Measurements from ENCODE around the gene SDC4.
A peak's percentile ranks its signal among the peaks of the same experiment; 100 is the strongest.

The SDC4 gene

DNA sequence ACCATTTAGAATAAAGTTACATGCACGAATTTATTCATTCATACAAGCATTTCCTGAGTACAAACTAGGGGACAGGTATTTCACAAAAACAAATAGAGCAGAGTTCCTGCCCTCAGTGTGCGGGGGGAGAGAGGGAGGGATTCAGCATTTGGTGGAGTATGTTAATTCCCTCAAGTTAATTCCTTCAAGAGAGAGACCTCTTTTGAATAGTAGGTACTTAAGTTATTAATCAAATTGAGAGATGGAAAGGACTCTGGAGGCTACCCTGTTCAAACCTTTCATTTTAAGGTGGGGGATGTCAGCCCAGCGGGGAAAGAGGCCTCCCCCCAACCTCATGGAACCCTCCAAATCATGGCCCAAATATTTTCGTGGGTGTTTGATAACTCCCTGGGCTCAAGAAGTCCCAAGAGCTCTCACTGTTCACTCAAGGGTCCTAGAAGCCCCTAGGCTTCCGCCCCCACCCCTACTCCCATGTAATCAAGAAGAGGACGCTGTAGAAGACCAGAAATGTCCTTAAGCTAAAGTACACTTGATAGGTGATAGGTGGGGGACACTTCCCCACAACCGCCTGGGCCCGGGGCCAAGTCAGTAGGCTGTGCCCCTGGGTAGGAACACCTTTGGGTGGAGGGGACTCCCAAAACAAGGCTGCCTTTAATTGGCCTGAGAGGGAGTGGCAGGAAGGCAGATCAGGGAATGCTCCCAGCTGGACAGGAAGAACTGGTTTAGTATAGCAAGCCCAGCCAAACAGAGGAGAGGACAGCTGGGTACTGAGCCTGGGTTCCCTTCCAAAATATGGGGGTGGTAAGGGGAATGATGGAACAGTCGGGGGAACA, 2.9 kb downstream of the SDC4 start:
- peak overlapping the region; percentile 97 for H3K27ac ChIP-seq
- DNase-seq (ENCODE audit: low read depth, low spot score) = no peak

DNA sequence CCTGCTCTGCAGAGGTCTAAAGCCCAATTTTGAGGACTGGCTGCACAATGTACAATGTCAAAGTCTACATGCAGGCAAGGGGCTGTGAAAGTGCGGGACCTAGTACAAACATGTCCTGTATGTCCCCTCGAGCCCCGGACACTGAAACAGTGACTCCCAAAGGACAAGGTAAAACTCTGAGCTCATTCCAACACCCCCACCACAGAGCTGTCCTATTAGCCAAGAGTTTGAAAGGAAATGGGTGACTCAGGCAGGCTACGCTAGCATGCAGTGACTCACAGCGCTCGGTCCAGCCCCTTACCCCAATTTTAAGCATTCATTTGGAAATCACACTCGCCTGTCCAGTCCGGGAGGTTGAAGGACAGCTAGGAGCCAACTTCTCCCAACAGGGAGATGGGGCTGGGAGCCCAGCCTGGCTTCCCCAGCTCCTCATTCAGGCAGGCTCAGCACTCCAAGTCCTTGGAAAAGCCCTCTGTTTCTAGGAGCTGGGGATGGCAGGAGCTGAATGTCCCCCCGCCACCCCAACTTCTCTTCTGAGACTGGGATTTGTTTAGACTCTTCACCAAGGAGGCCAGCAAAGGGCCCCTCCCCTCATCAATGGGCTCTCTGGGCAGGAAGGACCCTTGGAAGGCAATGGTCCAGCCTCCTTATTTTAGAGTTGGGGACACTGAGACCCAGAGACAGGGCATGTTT, 3.9 kb downstream of the SDC4 start:
- H3K27ac ChIP-seq = peak overlapping the region; percentile 97
- no peak for DNase-seq (ENCODE audit: low read depth, low spot score)

DNA sequence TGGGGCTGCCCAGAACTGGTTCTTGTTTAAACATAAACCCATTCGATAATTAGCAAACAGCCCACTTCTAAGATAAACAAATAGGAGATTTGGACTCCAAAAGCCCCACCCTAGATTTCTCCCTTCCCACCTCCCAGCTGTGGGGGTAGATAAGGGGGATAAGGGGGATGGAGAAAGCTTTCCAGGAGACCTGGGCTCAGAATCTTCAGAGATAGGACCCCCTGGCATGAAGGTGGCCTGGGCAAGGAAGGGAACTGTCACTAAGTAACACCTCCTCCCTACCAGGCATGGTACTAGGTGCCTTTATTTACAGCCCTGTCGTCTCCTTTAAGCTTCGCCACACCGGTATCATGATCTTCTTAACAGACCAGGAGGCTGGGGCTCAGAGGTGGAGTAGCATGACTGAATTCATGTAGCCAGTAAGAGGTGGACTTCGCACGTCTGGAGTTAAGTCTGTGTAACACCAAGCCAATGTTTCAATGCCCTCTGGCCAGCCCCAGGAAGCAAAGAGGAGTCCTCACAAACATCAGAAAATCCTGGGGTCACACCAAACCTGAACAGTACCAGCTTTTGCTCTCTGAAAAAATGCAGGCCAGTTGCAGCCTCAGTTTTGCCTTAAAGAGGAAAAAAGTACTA, 4.6 kb downstream of the SDC4 start:
- no peak for DNase-seq (ENCODE audit: low read depth, low spot score)
- peak overlapping the region; percentile 97 for H3K27ac ChIP-seq

DNA sequence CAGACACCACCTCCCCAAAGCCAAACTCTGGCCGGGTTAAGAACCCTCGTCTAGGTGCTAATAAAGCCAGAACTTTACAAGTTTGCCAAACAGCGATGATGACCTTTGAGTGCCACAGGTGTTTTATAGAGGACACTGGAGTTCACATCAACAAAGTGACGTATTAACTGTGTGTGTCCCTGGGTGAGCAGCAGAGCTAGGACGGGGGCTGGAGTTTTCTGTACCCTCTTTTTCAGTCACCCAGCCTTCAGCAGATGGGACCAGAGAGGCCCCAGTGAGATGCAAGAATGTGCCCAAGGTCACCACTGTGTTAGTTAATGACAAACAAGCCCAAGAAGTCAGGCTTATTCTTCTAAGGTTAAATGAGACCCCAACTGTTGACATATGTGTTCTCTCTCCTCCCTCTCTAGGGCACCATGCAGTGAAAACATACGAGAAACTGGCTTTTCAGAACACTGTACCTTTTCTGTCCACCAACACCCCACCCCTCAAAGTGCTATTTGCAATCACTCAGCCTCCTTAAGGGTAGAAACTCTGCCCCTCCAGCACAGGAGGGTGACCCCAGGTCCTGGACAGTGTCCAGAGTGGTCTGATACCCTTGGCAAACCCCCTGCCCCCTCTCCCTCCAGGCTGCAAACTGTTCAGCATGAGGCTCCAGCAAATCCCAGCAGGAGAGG, 5.2 kb downstream of the SDC4 start:
- peak overlapping the region; percentile 97 for H3K27ac ChIP-seq
- no peak for DNase-seq (ENCODE audit: low read depth, low spot score)

DNA sequence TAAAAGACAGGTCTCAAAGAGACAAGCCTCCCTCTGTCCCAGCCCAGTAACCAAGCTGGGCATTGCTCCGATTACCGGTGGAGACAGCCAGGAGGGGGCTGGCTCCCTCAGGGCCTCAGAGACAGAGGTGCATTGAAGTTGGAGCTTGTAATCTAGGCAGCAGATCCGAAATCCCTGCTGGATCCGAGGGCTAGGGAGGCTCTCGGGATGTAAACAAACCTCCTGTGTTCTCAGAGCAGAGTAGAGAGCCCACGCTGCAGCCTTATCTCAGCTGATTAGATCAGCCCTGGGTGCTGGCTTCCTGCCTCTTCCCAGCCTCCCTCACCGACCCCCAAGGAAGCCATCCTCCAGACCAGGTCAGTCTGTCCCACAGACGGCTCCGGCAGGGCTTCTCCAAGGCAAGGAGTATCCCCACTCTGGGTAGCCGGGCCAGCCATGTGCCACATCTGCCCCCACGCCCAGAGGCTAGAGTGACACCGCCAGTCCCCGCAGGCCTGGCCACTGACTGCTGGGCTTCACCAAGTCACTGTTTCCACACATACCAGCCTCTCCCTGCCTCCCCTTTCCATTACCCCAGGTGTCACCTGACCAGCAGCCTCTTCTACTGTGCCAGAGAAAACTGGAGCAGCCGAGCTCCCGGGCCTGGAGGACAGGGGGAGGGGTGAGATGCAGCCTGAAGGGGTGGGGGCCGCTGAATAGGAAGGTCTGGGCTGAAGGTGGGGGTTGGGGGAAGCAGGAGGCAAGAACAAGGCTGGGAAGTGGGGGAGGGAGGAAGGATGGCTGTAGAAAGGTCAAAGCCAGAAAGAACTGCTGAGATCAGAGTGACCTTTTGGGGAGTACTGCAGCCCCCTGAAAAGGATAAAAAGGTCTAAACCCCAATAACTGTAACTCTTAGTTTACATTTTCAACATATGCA, 6.0 kb downstream of the SDC4 start:
- no peak for DNase-seq (ENCODE audit: low read depth, low spot score)
- peak overlapping the region; percentile 97 for H3K27ac ChIP-seq

DNA sequence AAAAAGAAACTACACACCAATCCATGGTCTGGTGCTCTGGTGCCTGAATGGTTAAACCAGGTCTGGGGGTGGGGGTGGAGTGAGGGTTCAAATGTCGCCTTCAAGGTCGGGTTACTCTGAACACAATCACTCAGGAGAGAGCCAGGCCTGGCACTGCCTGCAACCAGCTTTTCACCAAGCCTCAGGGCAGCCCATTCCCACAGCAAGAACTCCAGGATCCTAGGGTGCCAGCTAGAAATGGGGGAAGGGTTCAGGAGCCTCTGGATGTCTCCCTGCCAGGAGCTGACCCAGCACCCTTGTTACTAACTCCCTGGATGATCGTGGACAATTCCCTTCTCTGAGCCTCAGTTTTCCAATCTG, 6.7 kb downstream of the SDC4 start:
- peak overlapping the region; percentile 97 for H3K27ac ChIP-seq

DNA sequence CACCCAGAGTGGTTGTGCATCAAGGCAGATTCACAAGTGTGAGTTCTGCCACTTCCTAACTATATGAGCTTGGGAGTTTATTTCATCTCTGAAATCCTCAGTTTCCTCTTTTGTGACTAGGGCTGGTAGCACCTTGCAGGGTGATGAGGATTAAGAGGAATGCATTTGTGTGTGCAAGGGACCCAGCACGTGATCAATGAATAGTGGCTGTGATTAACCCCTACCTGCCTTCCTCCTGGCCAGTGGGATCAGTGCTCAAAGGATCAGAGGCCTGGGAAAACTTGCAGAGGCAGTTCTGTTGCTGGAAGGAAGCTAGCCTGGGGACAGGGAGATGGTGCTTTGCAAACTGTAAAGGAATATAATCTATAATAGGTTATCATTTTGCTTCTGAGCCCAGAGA, 7.3 kb downstream of the SDC4 start:
- peak overlapping the region; percentile 97 for H3K27ac ChIP-seq
- no peak for DNase-seq (ENCODE audit: low read depth, low spot score)

More for the DNA sequence above, 6.7 kb downstream of the SDC4 start:
- no peak for DNase-seq (ENCODE audit: low read depth, low spot score)

DNA sequence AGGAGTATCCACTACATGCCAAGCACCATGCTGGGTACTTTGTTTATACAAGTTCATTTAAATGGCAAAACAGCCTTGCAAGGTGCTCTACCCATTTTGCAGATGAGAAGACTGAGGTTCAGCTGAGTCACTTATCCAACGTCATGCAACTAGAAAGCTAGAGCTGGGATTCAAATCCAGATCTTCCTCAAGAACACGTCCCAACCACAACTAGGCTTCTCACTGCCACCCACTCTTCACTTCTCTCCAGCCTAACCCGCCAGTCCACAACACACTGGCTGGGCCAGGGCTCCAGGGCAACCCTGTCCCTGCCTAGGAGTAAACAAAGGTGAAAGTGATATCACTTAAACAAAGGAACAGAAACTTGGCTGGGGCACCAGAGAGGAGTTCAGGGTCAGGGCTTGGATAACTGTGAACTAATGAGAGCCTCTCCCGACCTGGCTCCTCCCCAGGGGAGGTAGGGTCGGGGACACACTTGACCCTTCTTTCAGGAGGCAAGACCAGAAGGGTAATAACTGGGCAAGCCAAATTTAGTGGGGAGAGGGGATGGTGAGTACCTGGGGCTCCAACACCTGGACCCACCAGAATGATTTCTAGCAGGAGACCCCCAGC, 7.9 kb downstream of the SDC4 start:
- peak overlapping the region; percentile 97 for H3K27ac ChIP-seq
- no peak for DNase-seq (ENCODE audit: low read depth, low spot score)

DNA sequence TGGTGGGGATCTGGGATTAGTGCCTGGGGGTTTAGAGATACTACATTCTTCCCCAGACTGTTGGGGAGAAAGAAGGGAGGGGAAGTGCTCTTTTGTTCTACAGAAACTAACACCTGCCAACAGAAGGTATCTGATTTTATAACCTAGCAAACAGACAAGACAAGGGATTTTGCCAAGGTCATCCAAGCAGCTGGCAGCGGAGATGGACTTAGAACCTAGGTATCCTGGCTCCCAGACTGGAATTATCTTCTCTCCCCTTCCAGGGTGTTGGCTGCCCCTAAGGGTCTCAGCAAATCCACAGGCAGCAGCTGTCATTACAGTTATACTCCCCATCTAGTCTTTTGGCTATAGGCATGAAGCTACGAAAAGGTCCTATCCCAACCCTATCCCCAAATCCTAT, 8.4 kb downstream of the SDC4 start:
- peak overlapping the region; percentile 97 for H3K27ac ChIP-seq
- no peak for DNase-seq (ENCODE audit: low read depth, low spot score)

DNA sequence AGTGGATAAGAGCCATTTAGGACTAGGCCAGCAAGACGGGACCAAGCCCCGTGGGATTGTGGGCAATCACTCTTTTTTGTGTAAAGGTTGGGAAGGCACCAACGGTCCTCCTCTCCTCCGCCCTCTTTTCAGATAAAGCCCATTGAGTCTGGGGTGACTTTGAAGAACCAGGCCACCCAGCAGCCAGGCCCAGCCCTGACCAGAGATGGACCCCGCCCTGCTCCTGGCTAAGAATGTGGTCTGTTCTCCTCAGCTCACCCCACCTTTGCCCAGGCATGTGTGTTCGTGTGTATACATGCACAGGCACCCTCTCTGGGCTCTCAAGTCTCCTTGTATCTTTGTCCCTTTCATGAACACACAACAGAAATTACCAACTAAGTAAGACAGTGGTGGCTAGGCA, 9.1 kb downstream of the SDC4 start:
- DNase-seq (ENCODE audit: low read depth, low spot score) = no peak
- peak overlapping the region; percentile 97 for H3K27ac ChIP-seq

DNA sequence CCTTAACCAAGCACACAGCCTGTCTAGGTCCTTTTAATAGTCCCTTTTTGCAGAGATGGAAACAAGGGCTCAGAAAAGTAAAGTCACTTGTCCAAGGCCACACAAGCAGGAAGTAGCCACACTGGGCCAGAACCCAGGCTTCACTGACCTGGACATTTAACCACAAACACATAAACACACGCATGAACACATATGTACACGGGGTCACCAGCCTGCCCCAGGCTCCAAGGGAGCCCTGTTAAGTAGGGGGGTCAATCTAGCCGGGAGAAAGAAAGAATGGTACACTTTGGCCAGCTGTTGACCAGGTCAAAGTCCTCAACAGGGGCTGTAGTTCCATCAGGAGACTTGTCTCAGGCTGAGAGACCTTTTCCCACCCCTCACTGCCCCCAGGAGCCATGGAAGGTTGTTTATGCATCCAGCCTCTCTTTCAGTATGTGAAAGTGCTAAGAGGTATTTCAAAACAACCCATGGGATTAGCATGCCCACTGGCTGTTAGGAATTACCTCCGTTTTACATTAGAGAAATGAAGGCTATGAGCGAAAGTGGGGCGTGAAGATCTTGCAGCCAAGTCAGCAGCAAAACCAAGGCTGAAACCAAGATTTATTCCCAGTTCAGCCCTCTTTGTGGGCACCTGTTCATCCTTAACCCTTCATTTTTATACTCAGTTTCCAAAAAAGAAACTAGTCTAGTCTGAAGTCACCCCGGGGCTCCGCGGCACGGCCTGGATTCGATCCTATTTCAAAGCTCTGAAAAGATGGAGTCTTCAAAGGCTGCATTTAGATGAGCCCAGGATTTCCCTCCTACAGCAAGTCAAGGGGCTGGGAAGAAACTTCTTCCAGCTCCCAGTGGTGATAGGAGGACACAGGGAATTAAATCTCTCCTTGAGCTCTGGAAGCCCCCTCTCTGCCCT, 9.8 kb downstream of the SDC4 start:
- H3K27ac ChIP-seq = peak overlapping the region; percentile 97
- DNase-seq (ENCODE audit: low read depth, low spot score) = no peak

DNA sequence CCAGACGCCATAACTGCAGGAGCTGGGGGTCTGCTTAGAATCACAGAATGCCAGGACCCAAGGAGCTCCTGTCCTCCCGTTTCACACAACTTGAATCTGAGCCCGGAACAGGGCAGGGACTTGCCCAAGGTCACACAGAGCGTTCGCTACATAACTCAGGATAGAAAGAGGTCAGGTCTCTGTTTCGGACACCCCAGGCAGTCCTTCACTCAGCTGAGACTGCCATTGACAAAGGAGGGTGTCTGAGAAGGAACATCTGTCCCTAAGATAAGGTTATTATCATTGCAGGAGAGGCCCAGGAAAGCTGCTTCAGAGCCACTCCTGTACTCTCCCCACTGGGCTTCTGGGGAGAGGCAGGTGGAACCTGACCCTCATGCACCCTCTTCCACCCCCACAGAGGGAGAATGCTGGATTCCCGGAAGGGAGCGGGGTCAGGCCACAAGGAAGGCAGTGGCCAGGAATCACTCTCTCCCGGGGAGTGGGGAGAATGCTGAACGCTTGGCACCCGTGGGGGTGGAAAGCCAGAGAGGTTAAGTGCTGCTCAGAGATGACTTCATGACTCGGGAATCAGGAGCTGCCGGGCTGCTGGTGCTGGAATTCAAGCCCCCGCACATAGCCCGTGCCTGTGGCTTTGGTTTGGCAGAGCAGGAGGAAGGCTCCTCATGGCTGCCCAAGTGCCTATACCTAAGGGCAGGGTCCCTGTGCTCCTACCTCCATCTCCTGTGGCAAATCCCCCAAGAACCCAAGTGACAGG, 10.7 kb downstream of the SDC4 start:
- peak overlapping the region; percentile 97 for H3K27ac ChIP-seq
- no peak for DNase-seq (ENCODE audit: low read depth, low spot score)

DNA sequence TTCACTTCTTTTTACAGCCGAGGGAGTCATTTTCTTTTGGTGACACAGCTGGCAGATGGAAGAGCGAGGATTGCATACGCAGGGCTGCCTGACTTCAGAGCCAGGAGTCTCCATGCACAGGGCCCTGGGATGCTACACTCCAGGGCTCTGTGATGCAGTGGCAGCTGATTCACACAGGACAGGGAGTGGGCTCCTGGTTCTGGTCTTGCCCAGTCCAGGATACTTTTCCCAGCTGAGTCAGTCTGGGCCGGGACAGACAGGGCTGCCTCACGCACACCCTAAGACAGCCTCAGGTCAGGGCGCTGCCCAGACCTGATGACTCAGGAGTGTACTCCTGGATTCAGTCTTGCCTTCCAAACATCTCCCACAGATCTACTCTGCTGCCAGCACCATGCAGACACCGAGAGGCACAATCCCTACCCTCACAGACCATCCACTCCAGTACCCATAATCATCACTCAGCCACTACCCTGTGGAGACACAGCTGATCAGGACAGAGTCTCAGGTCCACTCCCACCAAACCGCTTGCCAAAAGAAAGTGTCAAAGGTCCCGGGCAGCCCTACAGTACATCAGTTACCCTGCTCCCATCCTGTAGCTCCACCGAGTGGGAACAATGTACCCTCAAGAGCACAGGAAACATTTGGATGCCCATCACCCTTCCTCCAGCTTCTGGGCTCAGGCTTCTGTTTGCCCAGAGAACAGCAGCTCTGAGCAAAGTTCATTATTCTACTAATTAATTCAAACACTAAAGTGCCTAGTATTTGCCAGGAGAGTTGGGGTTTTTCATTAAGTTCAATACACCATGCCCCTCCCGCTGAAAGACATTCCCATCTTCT, 11.5 kb downstream of the SDC4 start:
- peak overlapping the region; percentile 97 for H3K27ac ChIP-seq
- peak; percentile 95 for DNase-seq (ENCODE audit: low read depth, low spot score)

DNA sequence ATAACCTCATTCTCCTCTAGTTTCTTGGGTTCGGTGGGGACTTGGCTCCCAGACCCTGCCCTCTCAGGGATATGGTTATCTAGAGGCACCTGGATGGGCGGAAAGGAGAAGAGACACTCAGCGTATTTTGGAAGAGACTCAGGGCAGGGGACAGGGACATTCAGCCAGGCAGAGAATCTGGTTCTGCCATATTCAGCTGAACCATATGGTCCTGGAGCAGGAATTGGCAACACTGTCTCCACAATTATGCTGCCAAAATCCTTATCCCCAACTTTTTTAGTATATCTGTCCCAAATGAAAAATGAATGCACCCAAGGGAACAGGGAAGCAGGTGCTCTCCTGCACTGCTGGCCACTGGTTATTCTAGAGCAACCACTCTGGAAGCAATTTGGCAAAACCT, 17.7 kb downstream of the SDC4 start:
- DNase-seq (ENCODE audit: low read depth, low spot score) = no peak
- H3K27ac ChIP-seq = peak overlapping the region; percentile 9

DNA sequence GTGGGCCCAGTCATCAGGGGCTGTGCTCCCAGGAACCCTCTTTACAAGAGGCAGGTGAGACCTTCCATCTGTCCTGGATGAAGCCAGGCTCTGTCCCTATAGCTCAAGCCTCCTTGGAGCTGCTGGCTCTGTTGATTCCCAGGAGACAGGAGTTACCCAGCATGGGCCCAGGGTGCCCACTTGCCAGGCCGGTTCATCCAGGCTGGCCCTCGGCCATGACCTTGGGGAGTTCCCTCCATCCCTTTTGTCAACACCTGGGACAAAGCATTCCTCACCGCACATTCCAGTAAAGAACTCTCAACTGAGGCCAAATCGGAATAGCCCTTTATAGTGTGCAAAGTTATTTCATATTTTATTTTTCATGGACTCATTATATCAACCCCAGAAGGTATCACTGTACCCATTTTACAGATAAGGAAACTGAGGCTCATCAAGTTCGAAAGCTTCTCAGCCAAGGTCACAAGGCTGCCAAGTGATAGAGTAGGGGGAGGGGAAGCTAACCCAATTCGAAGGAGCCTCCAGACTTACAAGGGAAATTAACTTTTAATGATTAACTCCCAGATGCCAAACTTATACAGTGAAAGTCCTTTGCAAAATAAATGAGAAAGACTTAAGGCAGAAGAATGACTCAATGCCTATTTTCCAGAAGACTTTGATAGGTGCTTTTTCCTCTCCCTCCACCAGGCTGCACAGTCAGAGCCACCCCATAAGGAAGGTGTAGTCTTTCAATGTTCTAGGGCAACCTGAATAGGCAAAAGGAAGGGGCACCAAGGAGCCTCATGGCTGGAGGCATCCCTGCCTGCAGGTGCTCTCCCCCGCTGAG, 18.5 kb downstream of the SDC4 start:
- peak overlapping the region; percentile 3 for H3K27ac ChIP-seq
- no peak for DNase-seq (ENCODE audit: low read depth, low spot score)

DNA sequence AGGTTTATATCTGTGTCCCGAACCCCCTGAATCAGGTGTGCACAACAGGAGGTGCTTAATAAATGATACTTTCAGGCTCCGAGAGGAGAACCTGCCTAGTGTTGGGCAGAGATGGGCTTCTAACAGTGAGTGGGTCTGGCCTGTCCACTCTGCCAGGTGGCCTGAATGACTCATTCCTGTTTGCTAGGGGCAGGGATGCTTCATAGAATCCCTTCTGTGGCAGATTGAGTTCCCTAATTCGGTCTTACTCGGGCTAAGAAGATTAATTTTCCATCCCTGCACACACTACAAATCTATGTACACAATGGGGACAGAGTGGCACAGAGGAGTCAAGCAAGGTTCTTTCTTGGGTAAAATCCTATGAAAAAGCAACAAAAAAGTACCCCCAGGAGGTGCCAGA, 19.8 kb downstream of the SDC4 start:
- H3K27ac ChIP-seq = no peak overlapping the region
- DNase-seq (ENCODE audit: low read depth, low spot score) = no peak
